ENCODE data around the gene TBC1D22B. TPM values are rescaled to one million over a fixed set of nuclear protein-coding genes. Genes with fewer than 3 reads are reported as not detected.

The TBC1D22B gene
- total RNA-seq, 1 experiment from 2014 or later: 9.1 TPM

- BruUV-seq (replicated peaks): no TSS peak
- H3K4me2 ChIP-seq (ENCODE audit: low read length): no peak overlapping the region
- peaks cover 33% of the 10 kb centered on the region; the same call in 1 of the 2 replicates for H3K36me3 ChIP-seq (ENCODE audit: low read depth, low read length)
These were observed 116.4 kb downstream of the TBC1D22B start for GRCh38 chr6:37373822-37374471.

GRCh38 chr6:37375376-37375775, 117.8 kb downstream of the TBC1D22B start:
- Histone ChIP-seq H3K36me3 (ENCODE audit: low read depth, low read length) (peaks cover 33% of the 10 kb centered on the region; the same call in 1 of the 2 replicates), H3K4me1 (ENCODE audit: insufficient read depth, low read length) (0 out of 2 replicates have a peak, but pooled peaks cover under 1% of the 10 kb centered on the region), H3K4me3 (ENCODE audit: low read length) (no peak overlapping the region), H3K9me3 (ENCODE audit: low read length) (no peaks in the 10 kb centered on the region), H3K79me2 (ENCODE audit: low read length) (no peaks in the 10 kb centered on the region), H3K27ac (ENCODE audit: low read length) (no peak overlapping the region), H2AFZ (ENCODE audit: low read length) (no peak overlapping the region), H4K20me1 (ENCODE audit: low read length) (0 out of 2 replicates have a peak, but pooled peaks cover 2% of the 10 kb centered on the region), H3K4me2 (ENCODE audit: low read length) (no peak overlapping the region), H3K9ac (ENCODE audit: low read length) (no peak overlapping the region), H3K9me2 (replicated peaks; ENCODE audit: low read length) (no peaks in the 10 kb centered on the region), H3K27me3 (ENCODE audit: low read length) (no peaks in the 10 kb centered on the region), H3F3A (ENCODE audit: low read length, unreplicated experiment) (no peaks in the 10 kb centered on the region)
- ATAC-seq (no peak), DNase-seq (no peak)
- BruUV-seq (replicated peaks): no TSS peak
- intact Hi-C loops (cut with micrococcal nuclease): no loop called here
- TF ChIP-seq CTCF (conservative IDR thresholded peaks at IDR 0.05; ENCODE audit: low read depth, low read length) (no peak), EZH2phosphoT487 (IDR thresholded peaks at IDR 0.05; ENCODE audit: borderline replicate concordance, low read length) (no peak), EZH2 (IDR thresholded peaks at IDR 0.05; ENCODE audit: low read length, unreplicated experiment) (no peak)
- ChIA-PET POLR2A (ENCODE audit: unreplicated experiment) (no interaction called here), CTCF (no interaction called here)

More at GRCh38 chr6:37373822-37374471, 116.4 kb downstream of the TBC1D22B start:
- ChIA-PET CTCF (no interaction called here), POLR2A (ENCODE audit: unreplicated experiment) (no interaction called here)
- Histone ChIP-seq H3K4me1 (ENCODE audit: insufficient read depth, low read length) (peaks cover 15% of the 10 kb centered on the region), H3K9me2 (replicated peaks; ENCODE audit: low read length) (no peaks in the 10 kb centered on the region), H3K79me2 (ENCODE audit: low read length) (no peaks in the 10 kb centered on the region), H3F3A (ENCODE audit: low read length, unreplicated experiment) (no peaks in the 10 kb centered on the region), H3K27me3 (ENCODE audit: low read length) (no peaks in the 10 kb centered on the region), H3K9me3 (ENCODE audit: low read length) (no peaks in the 10 kb centered on the region), H3K27ac (ENCODE audit: low read length) (no peak overlapping the region), H4K20me1 (ENCODE audit: low read length) (0 out of 2 replicates have a peak, but pooled peaks cover 6% of the 10 kb centered on the region), H3K9ac (ENCODE audit: low read length) (no peak overlapping the region), H2AFZ (ENCODE audit: low read length) (no peak overlapping the region), H3K4me3 (ENCODE audit: low read length) (no peak overlapping the region)
- ATAC-seq (no peak), DNase-seq (no peak)
- intact Hi-C loops (cut with micrococcal nuclease): no loop called here
- TF ChIP-seq CTCF (conservative IDR thresholded peaks at IDR 0.05; ENCODE audit: low read depth, low read length) (no peak), EZH2phosphoT487 (IDR thresholded peaks at IDR 0.05; ENCODE audit: borderline replicate concordance, low read length) (no peak), EZH2 (IDR thresholded peaks at IDR 0.05; ENCODE audit: low read length, unreplicated experiment) (no peak)

- Histone ChIP-seq H3K4me1 (ENCODE audit: insufficient read depth, low read length) (no peaks in the 10 kb centered on the region), H3K79me2 (ENCODE audit: low read length) (no peaks in the 10 kb centered on the region), H4K20me1 (ENCODE audit: low read length) (no peaks in the 10 kb centered on the region), H3K9me2 (replicated peaks; ENCODE audit: low read length) (no peaks in the 10 kb centered on the region), H2AFZ (ENCODE audit: low read length) (no peak overlapping the region), H3K9me3 (ENCODE audit: low read length) (no peaks in the 10 kb centered on the region), H3K27me3 (ENCODE audit: low read length) (no peaks in the 10 kb centered on the region), H3K4me2 (ENCODE audit: low read length) (no peak overlapping the region), H3F3A (ENCODE audit: low read length, unreplicated experiment) (no peaks in the 10 kb centered on the region), H3K4me3 (ENCODE audit: low read length) (no peak overlapping the region), H3K27ac (ENCODE audit: low read length) (no peak overlapping the region), H3K36me3 (ENCODE audit: low read depth, low read length) (peaks cover 29% of the 10 kb centered on the region; the same call in 1 of the 2 replicates), H3K9ac (ENCODE audit: low read length) (no peak overlapping the region)
- no peak for DNase-seq
- POLR2A ChIA-PET (ENCODE audit: unreplicated experiment): no interaction called here
- intact Hi-C loops (cut with micrococcal nuclease): no loop called here
- CTCF ChIA-PET: no interaction called here
- BruUV-seq (replicated peaks): no TSS peak
- TF ChIP-seq EZH2 (IDR thresholded peaks at IDR 0.05; ENCODE audit: low read length, unreplicated experiment) (no peak), EZH2phosphoT487 (IDR thresholded peaks at IDR 0.05; ENCODE audit: borderline replicate concordance, low read length) (no peak), CTCF (conservative IDR thresholded peaks at IDR 0.05; ENCODE audit: low read depth, low read length) (no peak)
- no peak for ATAC-seq
These were observed 118.6 kb downstream of the TBC1D22B start for GRCh38 chr6:37376078-37376743.

Data from PC-3 (cell line).